ENCODE results near the gene DCD.

GRCh38 chr12:54654926-54655325 lies 6.8 kb upstream of the DCD start:
- TF ChIP-seq EP300 (IDR thresholded peaks at IDR 0.05; ENCODE audit: borderline replicate concordance in 1 of 2, low read depth in 2 of 2, low read length in 2 of 2) (no peak), POLR2AphosphoS5 (IDR thresholded peaks at IDR 0.05; ENCODE audit: low read depth, low read length) (no peak), YY1 (IDR thresholded peaks at IDR 0.05; ENCODE audit: low read depth, low read length) (no peak), TAF1 (IDR thresholded peaks at IDR 0.05; ENCODE audit: low read depth, low read length) (no peak), ATF3 (IDR thresholded peaks at IDR 0.05; ENCODE audit: insufficient read depth, low read depth, low read length) (no peak), POLR2A (IDR thresholded peaks at IDR 0.05; ENCODE audit: control extremely low read depth in 1 of 2, low read depth in 2 of 2, low read length in 2 of 2) (no peak), EZH2 (IDR thresholded peaks at IDR 0.05; ENCODE audit: low read depth, low read length, severe bottlenecking) (no peak), SIN3A (conservative IDR thresholded peaks at IDR 0.05 in 1 of 2, IDR thresholded peaks at IDR 0.05 in 1 of 2; ENCODE audit: low read depth in 1 of 2, low read length in 2 of 2) (no peak), GABPA (IDR thresholded peaks at IDR 0.05; ENCODE audit: borderline replicate concordance, insufficient read depth, low read length) (no peak), RAD21 (IDR thresholded peaks at IDR 0.05 in 1 of 2, conservative IDR thresholded peaks at IDR 0.05 in 1 of 2; ENCODE audit: low read depth in 2 of 2, low read length in 2 of 2) (no peak), ASH2L (IDR thresholded peaks at IDR 0.05; ENCODE audit: low read length) (no peak), RBBP5 (IDR thresholded peaks at IDR 0.05; ENCODE audit: borderline replicate concordance, low read depth, low read length) (no peak)
- TF ChIP-seq, protein P1, sequence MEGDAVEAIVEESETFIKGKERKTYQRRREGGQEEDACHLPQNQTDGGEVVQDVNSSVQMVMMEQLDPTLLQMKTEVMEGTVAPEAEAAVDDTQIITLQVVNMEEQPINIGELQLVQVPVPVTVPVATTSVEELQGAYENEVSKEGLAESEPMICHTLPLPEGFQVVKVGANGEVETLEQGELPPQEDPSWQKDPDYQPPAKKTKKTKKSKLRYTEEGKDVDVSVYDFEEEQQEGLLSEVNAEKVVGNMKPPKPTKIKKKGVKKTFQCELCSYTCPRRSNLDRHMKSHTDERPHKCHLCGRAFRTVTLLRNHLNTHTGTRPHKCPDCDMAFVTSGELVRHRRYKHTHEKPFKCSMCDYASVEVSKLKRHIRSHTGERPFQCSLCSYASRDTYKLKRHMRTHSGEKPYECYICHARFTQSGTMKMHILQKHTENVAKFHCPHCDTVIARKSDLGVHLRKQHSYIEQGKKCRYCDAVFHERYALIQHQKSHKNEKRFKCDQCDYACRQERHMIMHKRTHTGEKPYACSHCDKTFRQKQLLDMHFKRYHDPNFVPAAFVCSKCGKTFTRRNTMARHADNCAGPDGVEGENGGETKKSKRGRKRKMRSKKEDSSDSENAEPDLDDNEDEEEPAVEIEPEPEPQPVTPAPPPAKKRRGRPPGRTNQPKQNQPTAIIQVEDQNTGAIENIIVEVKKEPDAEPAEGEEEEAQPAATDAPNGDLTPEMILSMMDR (IDR thresholded peaks at IDR 0.05; ENCODE audit: control extremely low read depth in 1 of 3, insufficient read depth in 1 of 3, low read depth in 1 of 3, low read length in 3 of 3): no peak
